Peyer's patch (tissue), 4 donors: ENCODE results near the gene NCOA3. TPM values are rescaled to one million over a fixed set of nuclear protein-coding genes. Genes with fewer than 3 reads are reported as not detected.

ENCODE experiments used
- DNase-seq, 3 donors: peaks; one replicate each; pipeline ENCODE4 v3.0.0-alpha.2; 2017 to 2019
- H3K27ac ChIP-seq, 4 donors: fragments of 200-600 bp; sonication (generic); one replicate each; pipeline ENCODE4 v1.5.1; 2016 to 2019
- H3K27me3 ChIP-seq, 2 donors: fragments of 200-600 bp; sonication (generic); one replicate each; pipeline ENCODE4 v1.5.1; 2019
- H3K36me3 ChIP-seq, 3 donors: fragments of 200-600 bp; sonication (generic); one replicate each; pipeline ENCODE4 v1.5.1; 2016 to 2019
- H3K4me1 ChIP-seq, 4 donors: fragments of 200-600 bp; sonication (generic); one replicate each; pipeline ENCODE4 v1.5.1; 2016 to 2019
- H3K4me3 ChIP-seq, 4 donors: fragments of 200-600 bp; sonication (generic); 1 replicate in 3 of 4; 2 replicates in 1 of 4; pipeline ENCODE4 v1.5.1; 2016 to 2019; ENCODE audit warnings: mild to moderate bottlenecking in 1 of 4
- H3K9me3 ChIP-seq, 4 donors: fragments of 200-600 bp; sonication (generic); one replicate each; pipeline ENCODE4 v1.5.1; 2016 to 2019; ENCODE audit warnings: mild to moderate bottlenecking in 1 of 4
- CTCF ChIP-seq, 6 experiments: fragments of 450-650 bp in 4 of 6; fragments of 200-600 bp in 2 of 6; sonication (generic) in 1 of 6; IDR thresholded peaks; one replicate each; pipeline ENCODE4 v1.5.1; 2017 to 2019; ENCODE audit warnings: antibody characterized with exemption in 6 of 6, mild to moderate bottlenecking in 3 of 6, moderate library complexity in 1 of 6
- POLR2A ChIP-seq, 2 donors: fragments of 450-650 bp; IDR thresholded peaks; one replicate each; pipeline ENCODE4 v1.5.1; 2017; ENCODE audit warnings: antibody characterized with exemption in 2 of 2, mild to moderate bottlenecking in 2 of 2, moderate library complexity in 2 of 2
- total RNA-seq, 4 donors: library from RNA; depleted of rRNA; stranded (reverse); fragments of >200 nt; gene quantifications; one replicate each; pipeline ENCODE4 v1.1.0, GENCODE V29; 2016

The NCOA3 gene
- total RNA-seq, 4 donors from 2014 or later, result 17.9 to 99.9 (median 26.6) TPM

- Histone ChIP-seq H3K9me3 (no peaks in the 10 kb centered on the region), H3K36me3 (no peaks in the 10 kb centered on the region), H3K27me3 (no peaks in the 10 kb centered on the region), H3K4me3 (no peak overlapping the region), H3K27ac (peak overlapping the region in 2 of 4 donors; percentile 92 to 93), H3K4me1 (peaks cover 0 to 10% (median 1%) of the 10 kb centered on the region in 4 donors)
- no peak for DNase-seq
- no peak for TF ChIP-seq POLR2A (IDR thresholded peaks at IDR 0.05)
- no peak for TF ChIP-seq CTCF (IDR thresholded peaks at IDR 0.05)
Measured at GRCh38 chr20:47500554-47500953, 1.1 kb upstream of the NCOA3 start.

- Histone ChIP-seq H3K27ac (peak overlapping the region; percentile 92 to 95 (median 94)), H3K36me3 (no peaks in the 10 kb centered on the region), H3K4me1 (peaks cover 0 to 10% (median 1%) of the 10 kb centered on the region in 4 donors), H3K9me3 (no peaks in the 10 kb centered on the region), H3K27me3 (no peaks in the 10 kb centered on the region), H3K4me3 (peak overlapping the region; percentile 85 to 94 (median 88))
- DNase-seq, result no peak
- TF ChIP-seq POLR2A (IDR thresholded peaks at IDR 0.05) (no peak), CTCF (IDR thresholded peaks at IDR 0.05) (no peak)
Measured at GRCh38 chr20:47501116-47501481, 588 bp upstream of the NCOA3 start.

- Histone ChIP-seq H3K4me1 (peaks cover 0 to 10% (median 5%) of the 10 kb centered on the region in 4 donors), H3K9me3 (no peaks in the 10 kb centered on the region), H3K4me3 (peak overlapping the region; percentile 85 to 94 (median 88)), H3K27me3 (no peaks in the 10 kb centered on the region), H3K27ac (peak overlapping the region; percentile 92 to 95 (median 94)), H3K36me3 (no peaks in the 10 kb centered on the region)
- DNase-seq, result peak in 2 of 3 donors; percentile 36 to 63
- no peak for TF ChIP-seq CTCF (IDR thresholded peaks at IDR 0.05)
- no peak for TF ChIP-seq POLR2A (IDR thresholded peaks at IDR 0.05)
Measured at GRCh38 chr20:47502271-47503239, 868 bp downstream of the NCOA3 start.

- TF ChIP-seq CTCF (IDR thresholded peaks at IDR 0.05) (no peak), POLR2A (IDR thresholded peaks at IDR 0.05) (no peak)
- Histone ChIP-seq H3K27ac (peak overlapping the region in 1 of 4 donors; percentile 92), H3K4me3 (peak overlapping the region in 3 of 4 donors; percentile 0 to 89 (median 85))
Measured at GRCh38 chr20:47503685-47504084, 2.0 kb downstream of the NCOA3 start.

GRCh38 chr20:47506335-47506734, 4.6 kb downstream of the NCOA3 start:
- no peaks in the 10 kb centered on the region for H3K9me3 ChIP-seq
- no peak overlapping the region for H3K4me3 ChIP-seq
- H3K36me3 ChIP-seq, result no peaks in the 10 kb centered on the region
- DNase-seq, result no peak
- TF ChIP-seq POLR2A (IDR thresholded peaks at IDR 0.05) (no peak), CTCF (IDR thresholded peaks at IDR 0.05) (no peak)
- no peaks in the 10 kb centered on the region for H3K27me3 ChIP-seq
- no peak overlapping the region for H3K27ac ChIP-seq
- H3K4me1 ChIP-seq, result peaks cover 0 to 15% (median 5%) of the 10 kb centered on the region in 4 donors

More at GRCh38 chr20:47503685-47504084, 2.0 kb downstream of the NCOA3 start:
- H3K27me3 ChIP-seq, result no peaks in the 10 kb centered on the region
- H3K36me3 ChIP-seq, result no peaks in the 10 kb centered on the region
- H3K4me1 ChIP-seq, result peaks cover 0 to 15% (median 6%) of the 10 kb centered on the region in 4 donors
- no peak for DNase-seq
- H3K9me3 ChIP-seq, result no peaks in the 10 kb centered on the region
